Measurements from ENCODE around the gene ATAD3C.
A peak's percentile ranks its signal among the peaks of the same experiment; 100 is the strongest.
"Not testable (repeated sequence)": the region's sequence is repeated elsewhere in the genome, so short reads cannot be mapped to it uniquely, and the experiment has no call there.

The ATAD3C gene

DNA sequence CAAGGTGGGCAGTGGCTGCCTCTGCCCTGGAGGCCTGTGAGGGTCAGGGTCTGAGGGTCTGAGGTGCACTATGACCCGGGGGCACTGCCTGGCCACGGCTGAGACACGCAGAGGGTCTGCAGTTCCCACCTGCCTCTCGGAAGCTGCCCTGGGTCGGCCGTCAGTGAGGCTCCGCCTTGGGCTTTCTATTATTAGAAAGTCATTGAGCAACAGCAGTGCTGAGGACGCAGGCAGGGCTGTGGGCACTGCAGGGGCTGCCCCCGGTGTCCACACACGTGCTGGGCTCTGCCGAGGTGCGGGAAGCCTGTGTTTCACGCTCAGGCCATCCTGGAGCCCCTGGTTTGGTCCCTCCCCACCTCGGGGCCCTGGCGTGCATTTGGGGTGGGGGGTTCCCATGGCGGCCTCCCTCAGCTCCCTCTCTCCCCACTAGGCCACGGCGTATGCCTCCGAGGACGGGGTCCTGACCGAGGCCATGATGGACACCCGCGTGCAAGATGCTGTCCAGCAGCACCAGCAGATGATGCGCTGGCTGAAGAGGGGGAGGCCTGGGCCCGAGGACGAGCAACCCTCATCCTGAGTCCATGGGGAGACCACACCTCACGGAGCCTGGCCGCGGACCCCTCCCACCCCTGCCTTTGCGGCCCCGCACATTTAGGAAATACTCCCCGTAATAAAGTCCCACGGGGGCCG, 59.4 kb downstream of the ATAD3C start:
- not testable (repeated sequence) for DNase-seq (ENCODE audit: low read depth)

DNA sequence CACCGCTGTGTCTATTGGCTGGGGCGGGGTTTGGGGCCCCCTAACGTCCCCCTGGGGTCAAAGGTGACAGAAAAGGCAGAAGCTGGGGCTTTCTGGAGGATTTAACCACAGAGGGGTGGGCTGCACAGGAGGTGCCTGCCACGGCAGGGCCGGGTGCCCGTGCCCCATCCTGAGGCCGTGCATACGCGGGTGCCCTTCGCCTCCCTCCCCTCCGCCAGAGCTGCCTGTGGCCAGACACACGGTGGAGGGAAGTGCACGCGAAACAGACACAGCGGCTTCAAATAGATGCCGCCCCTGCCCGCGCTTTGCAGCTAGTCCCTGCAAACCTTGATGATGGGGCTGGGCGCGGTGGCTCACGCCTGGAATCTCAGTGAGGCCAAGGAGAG, 60.0 kb downstream of the ATAD3C start:
- not testable (repeated sequence) for DNase-seq (ENCODE audit: low read depth)

DNA sequence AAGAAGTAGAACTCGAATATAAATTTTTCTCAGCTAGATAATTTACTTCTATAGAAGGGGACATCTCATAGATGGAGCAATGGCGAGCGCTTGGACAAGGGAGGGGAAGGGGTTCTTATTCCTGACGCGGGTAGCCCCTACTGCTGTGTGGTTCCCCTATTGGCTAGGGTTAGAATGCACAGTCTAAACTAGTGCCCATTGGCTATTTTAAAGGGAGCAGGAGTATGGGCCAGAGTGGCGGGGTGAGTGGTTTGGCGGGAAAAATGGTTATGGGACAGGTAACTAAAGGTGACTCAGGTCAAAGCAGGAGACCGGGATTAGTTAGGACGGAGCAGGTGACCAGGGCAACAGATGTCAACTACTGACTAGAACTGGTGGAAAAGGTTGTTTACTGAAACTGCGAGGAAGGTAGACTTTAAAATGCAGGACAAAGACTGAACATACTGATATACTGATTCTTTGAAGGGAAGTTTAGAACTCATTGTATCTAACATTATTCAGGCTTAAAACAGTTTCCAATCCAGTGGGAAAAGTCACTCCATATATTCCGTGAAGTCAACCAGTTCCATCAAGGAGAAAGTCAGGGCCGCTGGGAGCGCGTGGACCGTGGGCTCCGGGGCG, 61.5 kb downstream of the ATAD3C start:
- no peak for DNase-seq (ENCODE audit: low read depth)

DNA sequence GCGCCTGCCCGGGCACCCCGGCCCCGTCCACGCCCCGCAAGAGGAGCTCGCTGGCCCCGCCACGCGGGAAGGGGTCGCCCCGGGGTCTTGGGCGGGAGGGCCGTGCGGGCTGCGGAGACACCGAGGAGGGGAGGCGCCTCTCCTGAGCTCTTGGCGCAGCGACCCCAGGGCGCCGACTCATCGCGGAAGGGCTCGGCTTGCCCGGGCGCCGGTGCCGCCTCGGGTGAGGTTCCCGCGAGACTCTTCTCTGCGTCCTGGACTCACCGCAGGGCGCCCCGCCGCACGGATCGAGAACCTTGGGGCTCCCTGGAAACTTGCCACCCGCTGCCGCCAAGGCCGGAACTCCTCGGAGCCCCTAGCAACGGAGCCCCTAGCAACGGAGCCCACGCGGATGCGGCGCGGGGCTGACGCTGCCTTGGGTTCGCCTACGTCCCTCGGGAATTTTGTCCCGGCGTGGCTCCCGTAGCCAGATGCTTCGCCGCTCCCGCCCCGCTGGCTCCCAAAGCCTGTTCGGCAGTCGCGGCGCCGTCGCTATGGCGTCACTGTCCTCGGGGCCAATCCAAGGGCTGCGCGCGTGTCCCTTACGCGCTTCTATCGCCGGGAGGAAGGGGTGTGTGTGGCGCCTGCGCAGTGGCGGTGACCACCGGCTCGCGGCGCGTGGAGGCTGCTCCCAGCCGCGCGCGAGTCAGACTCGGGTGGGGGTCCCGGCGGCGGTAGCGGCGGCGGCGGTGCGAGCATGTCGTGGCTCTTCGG, 62.2 kb downstream of the ATAD3C start, which contains the start of gene ATAD3A:
Gene ATAD3A, plus strand, starts transcription at position 630 of the 753 bp plus-strand sequence. Its CDS starts 107 bp downstream, at position 737.
- peak; percentile 91 for DNase-seq (ENCODE audit: low read depth)

DNA sequence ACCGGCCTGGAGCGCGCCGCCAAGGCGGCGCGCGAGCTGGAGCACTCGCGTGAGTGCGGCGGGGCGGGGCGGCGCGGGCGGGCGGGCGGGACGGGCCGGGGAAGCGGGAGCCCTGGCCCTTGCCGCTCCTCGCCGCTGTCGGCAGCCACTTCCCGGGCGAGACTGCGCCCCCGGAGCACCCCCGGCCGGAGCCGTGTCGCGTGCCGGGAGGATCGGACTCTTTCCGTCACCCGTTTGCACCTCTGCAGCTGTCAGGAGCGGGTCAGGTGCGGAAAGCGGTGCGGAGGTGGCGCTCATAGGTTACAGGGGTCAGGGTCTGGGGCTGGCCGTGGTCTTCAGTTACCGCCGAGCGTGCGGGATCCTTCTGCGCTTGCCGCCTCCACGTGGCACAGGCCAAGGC, 62.9 kb downstream of the ATAD3C start:
- not testable (repeated sequence) for DNase-seq (ENCODE audit: low read depth)

DNA sequence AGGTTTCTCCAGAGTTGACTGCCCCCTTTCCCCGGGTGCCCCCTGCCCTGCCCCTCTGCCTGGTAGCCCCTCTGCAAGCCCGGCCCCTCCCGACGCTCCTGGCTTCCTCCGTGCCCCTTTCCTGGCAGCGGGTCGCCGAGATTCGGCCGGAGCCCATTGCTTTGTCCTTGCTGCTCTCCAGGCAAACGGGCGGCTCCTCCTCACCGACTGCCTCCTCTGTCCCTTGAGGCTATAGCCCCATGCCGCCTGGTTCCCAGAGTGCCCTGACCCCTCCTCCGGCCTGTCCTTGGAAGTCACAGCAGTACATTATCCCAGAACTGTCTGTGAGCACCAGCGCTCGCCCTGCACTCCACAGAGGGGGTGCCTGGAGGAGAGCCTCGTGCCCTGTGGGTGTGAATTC, 64.2 kb downstream of the ATAD3C start:
- DNase-seq (ENCODE audit: low read depth) = not testable (repeated sequence)

DNA sequence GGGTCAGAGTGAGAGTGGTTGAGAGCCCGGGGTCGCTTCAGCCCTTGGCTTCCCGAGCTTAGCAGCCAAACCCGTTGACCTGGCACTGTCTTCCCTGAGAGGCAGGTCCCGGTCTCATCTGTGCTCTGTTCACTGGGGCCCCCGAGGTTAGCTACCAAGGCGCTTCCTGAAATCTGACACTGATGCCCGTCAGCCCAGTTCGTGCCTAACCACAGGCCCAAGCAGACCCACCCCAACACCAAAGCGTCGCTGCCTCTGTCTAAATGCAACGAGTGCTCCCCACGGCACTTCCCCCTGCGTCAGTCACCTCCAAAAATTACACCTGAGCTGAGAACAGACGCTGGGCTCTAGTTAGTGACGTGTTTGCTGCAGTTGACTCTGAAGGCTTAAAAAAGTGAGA, 64.9 kb downstream of the ATAD3C start:
- DNase-seq (ENCODE audit: low read depth) = not testable (repeated sequence)

DNA sequence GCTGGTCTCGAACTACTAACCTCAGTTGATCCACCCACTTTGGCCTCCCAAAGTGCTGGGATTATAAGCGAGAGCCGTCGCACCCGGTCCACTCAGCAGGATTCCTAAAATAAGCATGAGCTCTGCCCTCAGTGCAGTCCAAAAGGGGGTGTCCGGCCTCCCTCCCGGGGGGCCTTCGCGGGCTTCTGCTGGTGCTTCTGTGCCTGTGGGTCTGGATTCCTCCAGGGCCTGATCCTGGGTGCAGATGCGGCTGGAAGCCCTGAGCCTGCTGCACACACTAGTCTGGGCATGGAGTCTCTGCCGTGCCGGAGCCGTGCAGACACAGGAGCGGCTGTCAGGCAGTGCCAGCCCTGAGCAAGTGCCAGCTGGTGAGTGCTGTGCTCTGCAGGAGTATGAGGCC, 67.4 kb downstream of the ATAD3C start:
- not testable (repeated sequence) for DNase-seq (ENCODE audit: low read depth)

DNA sequence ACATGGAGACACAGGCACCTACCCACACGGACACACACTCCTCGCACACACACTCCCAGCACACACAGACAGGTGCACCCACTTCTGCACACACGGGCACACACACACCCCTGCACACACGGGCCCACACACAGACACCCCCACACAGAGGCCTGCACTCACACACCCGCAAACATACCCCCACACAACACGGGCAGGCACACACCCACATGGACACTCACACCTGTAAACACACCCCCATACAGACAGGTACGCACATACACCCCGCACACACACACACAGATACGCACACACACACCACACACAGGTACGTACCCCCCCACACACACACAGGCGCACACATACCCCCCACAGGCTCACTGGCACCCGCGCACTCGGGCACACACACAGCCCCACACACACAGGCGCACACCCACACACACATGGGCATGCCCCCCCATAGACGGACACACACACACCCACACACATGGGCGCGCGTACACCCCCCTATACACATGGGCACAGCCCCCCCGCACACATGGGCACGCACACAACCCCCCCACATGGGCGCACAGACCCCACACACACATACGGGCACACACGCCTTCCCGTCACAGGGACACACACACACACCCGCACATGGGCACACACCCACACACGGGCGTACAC, 68.6 kb downstream of the ATAD3C start:
- DNase-seq (ENCODE audit: low read depth) = no peak

DNA sequence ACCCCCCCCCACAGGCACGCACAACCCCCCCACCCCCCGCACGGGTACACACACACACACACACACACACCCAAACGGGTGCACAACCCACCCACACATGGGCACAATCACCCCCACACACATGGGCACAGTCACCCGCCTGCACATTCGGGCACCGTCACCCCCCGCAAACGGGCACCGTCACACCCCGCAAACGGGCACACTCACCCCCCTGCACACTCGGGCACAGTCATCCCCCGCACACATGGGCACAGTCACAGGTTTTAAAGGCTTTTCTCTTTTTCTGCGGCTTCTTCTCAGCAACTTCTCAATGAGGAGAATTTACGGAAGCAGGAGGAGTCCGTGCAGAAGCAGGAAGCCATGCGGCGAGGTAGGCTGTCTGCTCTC, 69.1 kb downstream of the ATAD3C start:
- not testable (repeated sequence) for DNase-seq (ENCODE audit: low read depth)

All from stimulated activated CD8-positive, alpha-beta memory T cell treated with anti-CD3 and anti-CD28 coated beads, Interleukin-7, amount 100 ng/mL, for 24 hours (primary cell).